Activated CD8-positive, alpha-beta T cell treated with anti-CD3 and anti-CD28 coated beads for 36 hours (primary cell): ENCODE results near the gene ZBTB37. TPM values are rescaled to one million over a fixed set of nuclear protein-coding genes. Genes with fewer than 3 reads are reported as not detected.

Experiments used
- ATAC-seq: fragments of 200-7000 bp; cut with Tn5 transposase; one replicate; pipeline ENCODE4 v1.10.0; 2021; ENCODE audit warnings: mild to moderate bottlenecking, moderate library complexity
- CTCF ChIA-PET: fragments of 350-600 bp; sonication (Branson Sonifier 250); formaldehyde crosslinking; loops from one replicate; lab custom pipeline; 2021; ENCODE audit warnings: antibody characterized with exemption; lab: Charles Lee
- POLR2A ChIA-PET: fragments of 350-600 bp; sonication (Branson Sonifier 250); formaldehyde crosslinking; loops from one replicate; lab custom pipeline; 2021; ENCODE audit warnings: antibody characterized with exemption; lab: Charles Lee
- DNase-seq: peaks from one replicate; pipeline ENCODE4 v3.0.0-alpha.2; 2020
- H3K27ac Mint-ChIP-seq: one replicate; pipeline ENCODE4 v1.8.0; 2021; ENCODE audit warnings: mild to moderate bottlenecking, mixed read lengths
- H3K27me3 Mint-ChIP-seq: one replicate; pipeline ENCODE4 v1.8.0; 2021; ENCODE audit warnings: mixed read lengths
- H3K36me3 Mint-ChIP-seq: one replicate; pipeline ENCODE4 v1.8.0; 2021; ENCODE audit warnings: low read depth, mixed read lengths
- H3K4me1 Mint-ChIP-seq: one replicate; pipeline ENCODE4 v1.8.0; 2021; ENCODE audit warnings: low read depth, mixed read lengths
- H3K4me3 Mint-ChIP-seq: one replicate; pipeline ENCODE4 v1.8.0; 2021; ENCODE audit warnings: mild to moderate bottlenecking, moderate library complexity, mixed read lengths
- H3K9me3 Mint-ChIP-seq: one replicate; pipeline ENCODE4 v1.8.0; 2021; ENCODE audit warnings: mixed read lengths
- CTCF ChIP-seq: fragments of 200-600 bp; IDR thresholded peaks from one replicate; pipeline ENCODE4 v1.8.0; 2022; ENCODE audit warnings: antibody characterized with exemption, mild to moderate bottlenecking
- intact Hi-C: fragments of 100-400 bp; cut with micrococcal nuclease; formaldehyde crosslinking; loops from one replicate; pipeline ENCODE4 v1.10.0; 2022
- total RNA-seq, 2 experiments: library from RNA; stranded (reverse); gene quantifications; one replicate each; pipeline ENCODE4 v1.2.3, GENCODE V29; 2021

Gene ZBTB37
- 1 to 10 TPM; 7.6 to 7.9 TPM for total RNA-seq

GRCh38 chr1:173868266-173869020 lies at the start of gene ZBTB37:
TSS of gene ZBTB37 (plus strand) at chr1:173868380. CDS start at chr1:173870226, 1,846 bp downstream.
- intact Hi-C loops = loop anchor here (2.0 to 5.0 kb wide), 3 partner anchors 44 to 1129 kb away; partner anchors contain the start of genes CACYBP, CENPL, DARS2 and RABGAP1L
- ATAC-seq (peak; percentile 69), DNase-seq (peak; percentile 97)
- POLR2A ChIA-PET = interaction anchor here (0.6 to 4.0 kb wide), 16 partner anchors 8 to 391 kb away, joined by 3 to 18 read pairs (median 6); partner anchors contain the start of genes CENPL, DARS2, PRDX6 and RABGAP1L
- Mint-ChIP-seq H3K4me1 (peaks cover 56% of the 10 kb centered on the region), H3K36me3 (peaks cover 62% of the 10 kb centered on the region), H3K4me3 (peak within 1 kb of the TSS; percentile 95), H3K9me3 (no peaks in the 10 kb centered on the region), H3K27ac (peak within 1 kb of the TSS; percentile 97), H3K27me3 (no peaks in the 10 kb centered on the region)
- CTCF ChIA-PET = interaction anchor here (1.1 to 1.4 kb wide), 2 partner anchors 70 to 349 kb away, joined by 3 to 4 read pairs; no protein-coding TSS in a partner anchor
- TF ChIP-seq CTCF = no peak

GRCh38 chr1:173818459-173818858 lies 49.7 kb upstream of the ZBTB37 start:
- Mint-ChIP-seq H3K27me3 (no peaks in the 10 kb centered on the region), H3K36me3 (peaks cover 48% of the 10 kb centered on the region), H3K4me1 (peaks cover 46% of the 10 kb centered on the region), H3K4me3 (no peak overlapping the region), H3K9me3 (no peaks in the 10 kb centered on the region), H3K27ac (no peak overlapping the region)
- POLR2A ChIA-PET = no interaction called here
- DNase-seq (no peak), ATAC-seq (no peak)
- intact Hi-C loops = no loop called here
- no peak for TF ChIP-seq CTCF
- CTCF ChIA-PET = interaction anchor here (1.8 kb wide), 1 partner anchor 389 kb away, joined by 5 read pairs; no protein-coding TSS in a partner anchor

- intact Hi-C loops = loop anchor here (5.0 to 10.0 kb wide), 2 partner anchors 104 to 1077 kb away; no protein-coding TSS in a partner anchor
- Mint-ChIP-seq H3K27ac (no peak overlapping the region), H3K9me3 (no peaks in the 10 kb centered on the region), H3K4me3 (no peak overlapping the region), H3K36me3 (peaks cover 37% of the 10 kb centered on the region), H3K4me1 (peaks cover 37% of the 10 kb centered on the region), H3K27me3 (no peaks in the 10 kb centered on the region)
- DNase-seq = no peak
- POLR2A ChIA-PET = no interaction called here
- CTCF ChIA-PET = interaction anchor here (1.7 kb wide), 1 partner anchor 391 kb away, joined by 7 read pairs; no protein-coding TSS in a partner anchor
- no peak for ATAC-seq
- TF ChIP-seq CTCF = no peak
Measured at GRCh38 chr1:173821680-173822079, 46.5 kb upstream of the ZBTB37 start.

- no peak for DNase-seq
- Mint-ChIP-seq H3K4me1 (peaks cover 47% of the 10 kb centered on the region), H3K36me3 (peaks cover 33% of the 10 kb centered on the region), H3K9me3 (no peaks in the 10 kb centered on the region), H3K27me3 (no peaks in the 10 kb centered on the region), H3K4me3 (peak overlapping the region; percentile 94), H3K27ac (peak overlapping the region; percentile 99)
- CTCF ChIA-PET = interaction anchor here (0.9 to 2.5 kb wide), 5 partner anchors 28 to 404 kb away, joined by 3 to 31 read pairs (median 6); partner anchors contain the start of gene KLHL20
- no peak for TF ChIP-seq CTCF
- peak; percentile 53 for ATAC-seq
- POLR2A ChIA-PET = interaction anchor here (0.6 to 2.5 kb wide), 17 partner anchors 13 to 400 kb away, joined by 3 to 29 read pairs (median 4); partner anchors contain the start of genes GAS5, KLHL20, PRDX6 and ZBTB37
- intact Hi-C loops = loop anchor here (2.0 to 10.0 kb wide), 4 partner anchors 45 to 1079 kb away; partner anchors contain the start of gene ZBTB37
Measured at GRCh38 chr1:173823781-173824314, 44.3 kb upstream of the ZBTB37 start.
